GM11168 (cell line): ENCODE measurements around the gene SLC35F1.

Experiments used
- in situ Hi-C: fragments of 300-500 bp; cut with MboI; formaldehyde crosslinking; loops from one replicate; pipeline ENCODE4 v1.12.0; 2022; ENCODE audit warnings: low sequenced_read_pairs; ENCODE audit not compliant: unreplicated experiment

Gene SLC35F1

GRCh38 chr6:118168421-118168820 is 261.4 kb downstream of the SLC35F1 start:
- in situ Hi-C loops, result no loop called here

GRCh38 chr6:118171852-118172251 is 264.8 kb downstream of the SLC35F1 start:
- in situ Hi-C loops, result no loop called here

GRCh38 chr6:118174071-118174470 is 267.0 kb downstream of the SLC35F1 start:
- in situ Hi-C loops, result no loop called here

- in situ Hi-C loops, result no loop called here
These were observed 270.7 kb downstream of the SLC35F1 start for GRCh38 chr6:118177720-118178119.

GRCh38 chr6:118179048-118179447 is 272.0 kb downstream of the SLC35F1 start:
- in situ Hi-C loops, result no loop called here

- in situ Hi-C loops, result no loop called here
These were observed 279.9 kb downstream of the SLC35F1 start for GRCh38 chr6:118186672-118187567.

GRCh38 chr6:118187568-118188164 is 280.6 kb downstream of the SLC35F1 start:
- in situ Hi-C loops, result no loop called here

GRCh38 chr6:118188561-118188960 is 281.5 kb downstream of the SLC35F1 start:
- in situ Hi-C loops, result no loop called here

- in situ Hi-C loops, result no loop called here
These were observed 290.5 kb downstream of the SLC35F1 start for GRCh38 chr6:118197539-118197938.

GRCh38 chr6:118198746-118199145 is 291.7 kb downstream of the SLC35F1 start:
- in situ Hi-C loops, result no loop called here

GRCh38 chr6:118200160-118200559 is 293.1 kb downstream of the SLC35F1 start:
- in situ Hi-C loops, result no loop called here

GRCh38 chr6:118202517-118202916 is 295.5 kb downstream of the SLC35F1 start:
- in situ Hi-C loops, result no loop called here

- in situ Hi-C loops, result no loop called here
These were observed 296.5 kb downstream of the SLC35F1 start for GRCh38 chr6:118203545-118203944.

- in situ Hi-C loops, result no loop called here
These were observed 299.2 kb downstream of the SLC35F1 start for GRCh38 chr6:118206221-118206620.

GRCh38 chr6:118207947-118208346 is 300.9 kb downstream of the SLC35F1 start:
- in situ Hi-C loops, result no loop called here

GRCh38 chr6:118212451-118213173 is 305.5 kb downstream of the SLC35F1 start:
- in situ Hi-C loops, result no loop called here

- in situ Hi-C loops, result no loop called here
These were observed 308.2 kb downstream of the SLC35F1 start for GRCh38 chr6:118215269-118215668.

- in situ Hi-C loops, result no loop called here
These were observed 309.7 kb downstream of the SLC35F1 start for GRCh38 chr6:118216751-118217150.

GRCh38 chr6:118218156-118218555 is 311.1 kb downstream of the SLC35F1 start:
- in situ Hi-C loops, result no loop called here

GRCh38 chr6:118220429-118221128 is 313.5 kb downstream of the SLC35F1 start:
- in situ Hi-C loops, result no loop called here
